GM21423 (cell line): Measurements from ENCODE around the gene RYK.
"Not testable (repeated sequence)": the region's sequence is repeated elsewhere in the genome, so short reads cannot be mapped to it uniquely, and the experiment has no call there.

Source experiments
- ATAC-seq: cut with Tn5 transposase; IDR thresholded peaks from one replicate; pipeline ENCODE4 v1.9.1; 2021; ENCODE audit warnings: mild to moderate bottlenecking, moderate library complexity; ENCODE audit not compliant: unreplicated experiment

RYK gene

GRCh38 chr3:134250717-134251220, at the start of gene RYK:
TSS of gene RYK (minus strand) at chr3:134250859. CDS start at chr3:134250654, 205 bp downstream.
- ATAC-seq, result peak; percentile 81

DNA sequence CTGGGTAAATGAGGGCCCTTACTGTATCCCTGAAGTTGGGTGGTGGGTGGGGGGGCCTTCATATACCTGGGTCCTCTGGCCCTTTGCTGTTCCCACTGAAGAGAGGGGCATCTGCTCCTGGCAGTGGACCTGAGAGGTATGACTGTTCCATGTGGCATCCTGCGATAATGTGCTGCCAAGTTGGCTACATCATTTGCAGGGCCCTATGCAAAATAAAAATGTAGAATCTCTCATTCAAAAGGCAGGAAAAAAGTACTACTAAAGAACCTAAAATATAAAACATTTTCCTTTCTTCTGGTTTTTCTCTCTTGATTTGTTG, 49.2 kb upstream of the RYK start:
- ATAC-seq, result no peak

- ATAC-seq, result no peak
Measured at GRCh38 chr3:134299185-134299887, 48.7 kb upstream of the RYK start.

DNA sequence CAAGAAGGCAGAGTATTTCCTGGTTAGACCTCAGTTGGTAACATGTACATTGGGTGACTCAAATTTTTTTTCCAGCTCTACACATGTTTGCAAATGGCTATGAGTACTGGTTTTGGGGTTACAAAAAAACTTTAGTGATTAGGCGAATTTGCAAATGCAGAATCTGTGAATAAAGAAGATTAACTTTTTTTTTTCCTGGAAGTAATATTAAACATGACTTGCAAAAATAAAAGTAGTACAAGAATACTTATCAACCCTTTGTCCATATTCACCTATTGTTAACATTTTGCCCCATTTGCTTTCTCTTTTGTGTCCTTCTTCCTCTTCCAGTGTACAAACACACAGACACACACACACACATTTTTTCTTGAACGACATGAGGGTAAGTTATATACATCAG, 47.6 kb upstream of the RYK start:
- no peak for ATAC-seq

- no peak for ATAC-seq
Measured at GRCh38 chr3:134296616-134297015, 46.0 kb upstream of the RYK start.

DNA sequence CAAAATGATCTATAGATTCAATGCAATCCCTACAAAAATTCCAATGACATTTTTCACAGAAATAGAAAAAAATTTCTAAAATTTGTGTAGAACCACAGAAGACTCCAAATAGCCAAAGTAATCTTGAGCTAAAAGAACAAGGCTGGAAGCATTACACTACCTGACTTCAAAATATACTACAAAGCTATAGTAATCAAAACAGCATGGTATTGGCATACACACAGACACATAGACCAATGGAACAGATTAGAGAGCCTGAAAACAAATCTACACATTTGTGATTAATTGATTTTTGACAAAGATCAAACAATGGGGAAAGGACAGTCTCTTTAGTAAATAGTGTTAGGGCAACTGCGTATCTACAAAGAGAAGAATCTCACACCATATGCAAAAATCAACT, 45.3 kb upstream of the RYK start:
- no peak for ATAC-seq

GRCh38 chr3:134294302-134295280, 43.9 kb upstream of the RYK start:
- peak; percentile 99 for ATAC-seq

- ATAC-seq, result no peak
Measured at GRCh38 chr3:134291319-134292254, 40.9 kb upstream of the RYK start.

- no peak for ATAC-seq
Measured at GRCh38 chr3:134287512-134287911, 36.9 kb upstream of the RYK start.

DNA sequence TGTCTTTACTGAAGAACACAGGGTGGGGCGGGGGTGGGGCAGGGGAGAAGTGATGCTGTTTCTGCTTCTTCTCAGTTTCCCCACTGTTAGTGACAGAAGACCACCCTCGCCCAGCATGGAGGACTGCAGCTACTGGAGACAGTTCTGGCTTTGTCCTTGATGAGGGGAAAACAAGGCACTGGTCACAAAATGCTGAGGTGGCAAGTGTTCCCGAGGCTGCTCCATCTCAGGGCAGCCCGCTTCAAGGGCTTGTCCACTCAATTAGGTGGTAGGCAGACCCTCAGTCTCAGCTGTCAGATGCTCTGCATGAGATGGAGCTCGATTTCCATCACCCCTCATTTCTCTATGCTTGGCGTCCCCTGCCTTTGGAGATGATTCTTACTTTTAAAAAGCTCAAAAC, 33.8 kb upstream of the RYK start:
- ATAC-seq, result no peak

- ATAC-seq, result no peak
Measured at GRCh38 chr3:134282659-134283047, 32.0 kb upstream of the RYK start.

DNA sequence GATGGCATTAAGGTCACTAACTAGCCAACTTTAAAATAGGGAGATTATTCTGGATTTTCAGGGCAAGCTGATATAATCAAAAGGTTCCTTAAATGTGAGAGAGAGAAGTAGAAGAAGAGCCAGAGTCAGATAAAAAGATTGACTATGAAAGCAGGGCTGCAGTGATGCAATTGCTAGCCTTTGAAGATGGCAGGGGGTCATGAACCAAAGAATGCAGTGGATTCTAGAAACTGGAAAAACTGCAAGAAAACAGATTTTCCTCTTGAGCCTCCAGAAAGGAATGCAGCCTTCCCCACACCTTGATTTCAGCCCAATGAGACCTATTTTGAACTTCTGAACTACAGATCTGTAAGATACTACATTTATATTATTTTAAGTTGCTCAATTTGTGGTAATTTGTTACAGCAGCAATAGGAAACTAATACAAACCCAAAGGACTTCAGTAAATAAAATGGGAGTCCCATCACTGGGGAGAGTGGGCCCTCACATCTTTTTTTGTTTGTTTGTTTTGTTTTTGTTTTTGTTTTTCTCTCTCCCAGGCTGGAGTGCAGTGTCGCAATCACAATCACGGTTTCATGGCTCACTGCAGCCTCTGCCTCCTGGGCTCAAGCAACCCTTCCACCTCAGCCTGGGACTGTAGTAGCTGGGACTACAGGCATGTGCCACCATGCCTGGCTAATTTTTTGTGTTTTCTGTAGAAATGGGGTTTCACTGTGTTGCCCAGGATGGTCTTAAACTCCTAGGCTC, 31.4 kb upstream of the RYK start:
- no peak for ATAC-seq

DNA sequence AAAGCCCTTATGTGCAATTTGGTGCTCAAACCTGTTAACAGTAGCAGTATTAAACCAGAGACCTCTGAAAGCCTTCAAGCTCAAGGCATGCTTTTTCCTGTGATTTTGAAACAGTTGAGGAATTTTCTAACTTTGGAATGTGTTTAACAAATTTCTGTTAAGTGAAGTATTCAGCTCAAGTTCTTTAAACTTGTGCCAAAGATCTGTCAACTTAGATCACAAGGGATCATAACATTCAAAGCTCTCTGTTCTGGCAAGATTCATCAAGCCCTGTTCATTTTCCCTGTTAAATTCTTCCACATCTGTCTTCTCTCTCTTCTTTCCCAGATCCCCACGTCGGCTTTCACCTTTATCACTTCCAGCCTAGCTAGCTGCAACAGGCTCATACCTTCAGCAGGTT, 28.8 kb upstream of the RYK start:
- no peak for ATAC-seq

DNA sequence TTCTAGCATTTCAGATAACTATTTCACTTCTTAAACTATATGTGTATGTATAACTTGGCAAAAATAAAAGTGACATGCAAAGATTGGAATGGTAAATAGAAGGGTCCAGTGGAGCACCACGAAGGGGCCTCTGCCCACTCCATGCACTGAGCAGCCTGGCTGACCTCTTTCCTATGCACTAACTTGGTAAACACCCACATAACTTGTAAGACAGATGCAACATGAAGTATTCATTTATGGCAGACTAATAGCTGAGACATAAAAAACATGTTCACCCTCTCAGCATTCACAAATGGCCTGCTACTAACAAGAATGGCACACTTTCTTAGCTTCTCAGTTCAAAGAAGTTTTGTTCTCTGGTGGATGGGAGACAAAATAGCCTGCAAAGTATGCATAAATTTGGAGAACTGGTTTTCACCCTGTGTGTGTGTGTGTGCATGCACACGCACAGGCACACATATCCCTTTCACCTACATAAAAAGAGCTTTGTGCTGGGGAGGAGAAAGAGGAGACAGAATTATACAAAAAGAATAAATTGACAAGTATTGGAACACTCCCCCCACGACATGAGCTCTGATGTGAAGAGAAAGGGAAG, 26.5 kb upstream of the RYK start:
- no peak for ATAC-seq

DNA sequence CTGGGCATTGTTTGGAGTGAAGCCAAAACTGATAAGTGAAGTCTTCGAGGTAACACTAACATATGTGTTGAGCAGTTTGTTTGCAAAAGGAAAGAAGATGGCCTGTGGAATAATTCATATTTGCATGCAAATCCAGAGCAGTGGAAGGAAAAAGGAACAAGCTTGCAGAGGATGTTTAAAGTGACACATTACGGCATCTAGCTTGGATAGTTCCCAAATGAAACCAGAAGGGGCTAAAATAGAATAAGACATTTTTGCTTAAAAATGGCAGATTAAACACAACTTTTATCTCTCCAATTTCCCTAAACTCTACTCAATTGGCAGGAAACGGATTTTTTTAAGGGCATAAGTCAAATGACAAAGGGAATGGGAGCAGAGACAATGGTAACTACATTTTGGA, 25.4 kb upstream of the RYK start:
- no peak for ATAC-seq

DNA sequence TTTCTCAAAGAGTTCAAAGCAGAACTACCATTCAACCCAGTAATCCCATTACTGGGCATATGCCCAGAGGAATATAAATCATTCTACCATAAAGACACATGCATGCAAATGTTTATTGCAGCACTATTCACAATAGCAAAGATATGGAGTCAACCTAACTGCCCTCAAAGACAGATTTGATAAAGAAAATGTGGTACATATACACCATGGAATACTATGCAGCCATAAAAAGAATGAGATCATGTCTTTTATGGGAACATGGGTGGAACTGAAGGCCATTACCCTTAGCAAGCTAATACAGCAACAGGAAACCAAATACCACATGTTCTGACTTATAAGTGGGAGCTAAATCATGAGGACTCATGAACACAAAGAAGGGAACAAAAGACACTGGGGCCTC, 24.5 kb upstream of the RYK start:
- ATAC-seq, result not testable (repeated sequence)

- no peak for ATAC-seq
Measured at GRCh38 chr3:134274571-134274970, 23.9 kb upstream of the RYK start.

- ATAC-seq, result no peak
Measured at GRCh38 chr3:134267996-134268395, 17.3 kb upstream of the RYK start.

DNA sequence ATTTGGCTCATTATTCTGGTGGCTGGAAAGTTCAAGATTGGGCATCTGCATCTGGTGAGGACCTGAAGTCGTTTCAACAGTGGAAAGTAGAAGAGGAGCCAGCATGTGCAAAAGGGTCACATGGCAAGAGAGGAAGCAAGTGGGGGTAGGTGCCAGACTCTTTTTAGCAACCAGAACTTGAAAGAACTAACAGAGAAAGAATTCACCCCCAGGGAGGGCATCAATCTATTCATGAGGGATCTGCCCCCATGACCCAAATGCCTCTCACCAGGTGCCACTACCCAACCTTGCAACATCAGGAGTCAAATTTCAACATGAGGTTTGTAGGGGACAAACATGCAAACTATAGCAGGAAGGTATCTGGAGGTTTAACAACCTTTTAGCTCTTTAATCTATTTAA, 10.3 kb upstream of the RYK start:
- no peak for ATAC-seq
